Activated naive CD4-positive, alpha-beta T cell treated with anti-CD3 and anti-CD28 coated beads, Interleukin-2, amount 50 U/mL, for 72 hours (primary cell): ENCODE measurements around the gene OR4E1. TPM values are rescaled to one million over a fixed set of nuclear protein-coding genes. Genes with fewer than 3 reads are reported as not detected.
"Not testable (repeated sequence)": the region's sequence is repeated elsewhere in the genome, so short reads cannot be mapped to it uniquely, and the experiment has no call there.

Experiments used
- ATAC-seq, 2 donors: fragments of 150-1000 bp; cut with Tn5 transposase; 2 replicates each; pipeline ENCODE4 v1.10.0; 2021; ENCODE audit warnings: mild to moderate bottlenecking in 2 of 2, moderate library complexity in 2 of 2
- DNase-seq, 2 donors: peaks; one replicate each; pipeline ENCODE4 v3.0.0; 2021 to 2022; ENCODE audit warnings: low spot score in 2 of 2
- H3K27ac Mint-ChIP-seq, 2 donors: one replicate each; pipeline ENCODE4 v1.8.0; 2022; ENCODE audit warnings: mild to moderate bottlenecking in 2 of 2, mixed read lengths in 2 of 2
- H3K36me3 Mint-ChIP-seq, 2 donors: one replicate each; pipeline ENCODE4 v1.8.0; 2022; ENCODE audit warnings: mixed read lengths in 2 of 2
- H3K9me3 Mint-ChIP-seq, 2 donors: one replicate each; pipeline ENCODE4 v1.8.0; 2022; ENCODE audit warnings: mixed read lengths in 2 of 2
- total RNA-seq, 2 donors: library from RNA; stranded (reverse); gene quantifications; one replicate each; pipeline ENCODE4 v1.2.3, GENCODE V29; 2022

OR4E1 gene
- total RNA-seq, 2 donors from 2014 or later, result 0.14 to 0.16 TPM

GRCh38 chr14:21672116-21672515 lies 1.5 kb downstream of the OR4E1 start:
- Mint-ChIP-seq H3K9me3 (peaks cover 4 to 7% of the 10 kb centered on the region in 2 donors), H3K36me3 (no peaks in the 10 kb centered on the region), H3K27ac (no peak overlapping the region)
- DNase-seq (no peak), ATAC-seq (no peak)

- no peak overlapping the region for H3K27ac Mint-ChIP-seq
- DNase-seq, result no peak
- peaks cover 4 to 7% of the 10 kb centered on the region in 2 donors for H3K9me3 Mint-ChIP-seq
- H3K36me3 Mint-ChIP-seq, result no peaks in the 10 kb centered on the region
- no peak for ATAC-seq
Measured at GRCh38 chr14:21671371-21671770, 2.2 kb downstream of the OR4E1 start.

GRCh38 chr14:21669284-21669683 lies 4.3 kb downstream of the OR4E1 start:
- DNase-seq (no peak), ATAC-seq (no peak)
- no peak overlapping the region for H3K27ac Mint-ChIP-seq
- H3K9me3 Mint-ChIP-seq, result peaks cover 0 to 2% of the 10 kb centered on the region in 2 donors
- H3K36me3 Mint-ChIP-seq, result no peaks in the 10 kb centered on the region

GRCh38 chr14:21668377-21668776 lies 5.2 kb downstream of the OR4E1 start:
- no peak for ATAC-seq
- Mint-ChIP-seq H3K27ac (no peak overlapping the region), H3K36me3 (no peaks in the 10 kb centered on the region), H3K9me3 (peaks cover 0 to 4% of the 10 kb centered on the region in 2 donors)
- DNase-seq, result no peak

- no peaks in the 10 kb centered on the region for H3K36me3 Mint-ChIP-seq
- H3K9me3 Mint-ChIP-seq, result no peaks in the 10 kb centered on the region
- no peak overlapping the region for H3K27ac Mint-ChIP-seq
- DNase-seq (no peak), ATAC-seq (no peak)
Measured at GRCh38 chr14:21656980-21657379, 16.6 kb downstream of the OR4E1 start.

GRCh38 chr14:21654215-21654614 lies 19.4 kb downstream of the OR4E1 start:
- DNase-seq (no peak), ATAC-seq (no peak)
- Mint-ChIP-seq H3K9me3 (no peaks in the 10 kb centered on the region), H3K36me3 (no peaks in the 10 kb centered on the region), H3K27ac (no peak overlapping the region)

GRCh38 chr14:21653331-21653885 lies 20.2 kb downstream of the OR4E1 start, which contains the start of gene OR4E2:
TSS of gene OR4E2 (plus strand) at chr14:21653835. CDS start at chr14:21665083, 11,248 bp downstream.
- Mint-ChIP-seq H3K27ac (no peak within 1 kb of the TSS), H3K36me3 (no peaks in the 10 kb centered on the region), H3K9me3 (no peaks in the 10 kb centered on the region)
- DNase-seq (no peak), ATAC-seq (no peak)

- DNase-seq (no peak), ATAC-seq (no peak)
- Mint-ChIP-seq H3K9me3 (no peaks in the 10 kb centered on the region), H3K36me3 (no peaks in the 10 kb centered on the region), H3K27ac (no peak overlapping the region)
Measured at GRCh38 chr14:21652209-21652808, 21.3 kb downstream of the OR4E1 start.

GRCh38 chr14:21647380-21647779 lies 26.2 kb downstream of the OR4E1 start:
- H3K27ac Mint-ChIP-seq, result no peak overlapping the region
- no peak for ATAC-seq
- no peaks in the 10 kb centered on the region for H3K9me3 Mint-ChIP-seq
- DNase-seq, result no peak
- no peaks in the 10 kb centered on the region for H3K36me3 Mint-ChIP-seq

- H3K27ac Mint-ChIP-seq, result no peak overlapping the region
- H3K36me3 Mint-ChIP-seq, result no peaks in the 10 kb centered on the region
- DNase-seq, result no peak
- ATAC-seq, result no peak
- H3K9me3 Mint-ChIP-seq, result no peaks in the 10 kb centered on the region
Measured at GRCh38 chr14:21643407-21643806, 30.2 kb downstream of the OR4E1 start.

GRCh38 chr14:21642683-21643082 lies 30.9 kb downstream of the OR4E1 start:
- no peak for DNase-seq
- no peak for ATAC-seq
- H3K9me3 Mint-ChIP-seq, result no peaks in the 10 kb centered on the region
- no peak overlapping the region for H3K27ac Mint-ChIP-seq
- no peaks in the 10 kb centered on the region for H3K36me3 Mint-ChIP-seq

GRCh38 chr14:21634840-21635239 lies 38.8 kb downstream of the OR4E1 start, which contains the start of gene OR10G2:
TSS of gene OR10G2 (minus strand) at chr14:21634940. CDS start at chr14:21634842, 98 bp downstream.
- H3K27ac Mint-ChIP-seq, result no peak within 1 kb of the TSS
- no peaks in the 10 kb centered on the region for H3K9me3 Mint-ChIP-seq
- ATAC-seq, result no peak
- no peaks in the 10 kb centered on the region for H3K36me3 Mint-ChIP-seq
- DNase-seq, result no peak

GRCh38 chr14:21631084-21631483 lies 42.5 kb downstream of the OR4E1 start:
- Mint-ChIP-seq H3K27ac (no peak overlapping the region), H3K36me3 (no peaks in the 10 kb centered on the region), H3K9me3 (no peaks in the 10 kb centered on the region)
- DNase-seq, result no peak
- peak in 1 of 2 donors; percentile 68 for ATAC-seq

GRCh38 chr14:21630503-21630902 lies 43.1 kb downstream of the OR4E1 start:
- not testable (repeated sequence) for DNase-seq, H3K36me3 Mint-ChIP-seq, H3K9me3 Mint-ChIP-seq, ATAC-seq, H3K27ac Mint-ChIP-seq

GRCh38 chr14:21626491-21627230 lies 47.0 kb downstream of the OR4E1 start:
- H3K36me3 Mint-ChIP-seq, result no peaks in the 10 kb centered on the region
- no peak overlapping the region for H3K27ac Mint-ChIP-seq
- no peak for DNase-seq
- no peaks in the 10 kb centered on the region for H3K9me3 Mint-ChIP-seq
- ATAC-seq, result no peak
